ENCODE results near the gene CCM2L.
A peak's percentile ranks its signal among the peaks of the same experiment; 100 is the strongest.
"Not testable (repeated sequence)": the region's sequence is repeated elsewhere in the genome, so short reads cannot be mapped to it uniquely, and the experiment has no call there.

Gene CCM2L

DNA sequence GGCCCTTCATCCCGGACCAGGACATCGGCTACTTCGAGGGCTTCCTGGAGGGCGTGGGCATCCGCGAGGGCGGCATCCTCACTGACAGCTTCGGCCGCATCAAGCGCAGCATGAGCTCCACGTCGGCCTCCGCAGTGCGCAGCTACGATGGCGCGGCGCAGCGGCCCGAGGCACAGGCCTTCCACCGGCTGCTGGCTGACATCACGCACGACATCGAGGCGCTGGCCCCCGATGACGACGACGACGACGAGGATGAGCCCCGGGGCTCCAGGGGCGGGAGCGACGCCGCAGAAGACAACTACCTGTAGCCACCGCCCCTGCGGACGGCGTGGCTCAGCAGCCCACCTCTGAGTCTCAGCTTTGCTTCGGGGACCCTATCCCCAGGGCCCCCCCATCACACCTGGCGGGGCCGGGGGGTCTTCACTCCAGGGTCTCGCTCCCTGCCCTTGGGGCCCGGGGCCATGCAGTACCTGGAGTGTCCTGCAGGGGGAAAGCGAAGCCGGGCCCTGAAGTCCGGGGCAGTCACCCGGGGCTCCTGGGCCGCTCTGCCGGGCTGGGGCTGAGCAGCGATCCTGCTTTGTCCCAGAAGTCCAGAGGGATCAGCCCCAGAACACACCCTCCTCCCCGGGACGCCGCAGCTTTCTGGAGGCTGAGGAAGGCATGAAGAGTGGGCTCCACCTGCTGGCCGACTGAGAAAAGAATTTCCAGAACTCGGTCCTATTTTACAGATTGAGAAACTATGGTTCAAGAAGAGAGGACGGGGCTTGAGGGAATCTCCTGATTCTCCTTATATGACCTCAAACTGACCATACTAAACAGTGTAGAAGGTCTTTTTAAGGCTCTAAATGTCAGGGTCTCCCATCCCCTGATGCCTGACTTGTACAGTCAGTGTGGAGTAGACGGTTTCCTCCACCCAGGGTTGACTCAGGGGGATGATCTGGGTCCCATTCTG is 21.0 kb downstream of the CCM2L start:
- peak; percentile 48 for DNase-seq

DNA sequence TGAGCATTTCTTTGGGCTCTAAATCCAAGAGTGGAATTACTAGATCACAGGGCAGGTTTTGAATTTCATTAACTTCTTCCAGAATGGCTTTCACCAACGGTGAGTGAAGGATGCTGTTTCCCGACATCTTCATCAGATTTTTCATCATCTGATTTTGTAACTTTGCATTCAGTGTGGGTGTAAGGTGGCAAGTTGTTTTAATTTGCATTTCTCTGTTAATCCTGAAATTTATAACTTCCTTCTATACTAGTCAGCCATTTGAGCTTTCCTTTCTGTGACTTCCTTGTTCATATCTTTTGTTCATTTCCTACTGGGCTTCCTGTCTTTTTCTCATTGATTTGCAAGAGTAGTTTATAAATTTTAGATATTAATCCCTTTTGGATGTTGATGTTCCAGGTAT is 23.1 kb downstream of the CCM2L start:
- no peak for DNase-seq

DNA sequence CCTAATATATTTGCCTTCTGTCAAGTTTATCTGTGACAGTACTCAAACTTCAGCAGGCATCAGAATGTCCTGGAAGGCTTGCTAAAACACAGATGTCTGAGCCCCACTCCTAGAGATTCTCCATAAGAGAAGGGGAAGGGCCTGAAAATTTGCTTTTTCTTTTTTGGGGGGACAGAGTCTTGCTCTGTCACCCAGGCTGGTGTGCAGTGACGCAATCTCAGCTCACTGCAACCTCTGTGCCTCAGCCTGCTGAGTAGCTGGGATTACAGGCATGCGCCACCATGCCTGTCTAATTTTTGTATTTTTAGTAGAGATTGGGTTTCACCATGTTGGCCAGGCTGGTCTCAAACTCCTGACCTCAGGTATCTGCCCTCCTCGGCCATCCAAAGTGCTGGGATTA is 23.5 kb downstream of the CCM2L start:
- not testable (repeated sequence) for DNase-seq

DNA sequence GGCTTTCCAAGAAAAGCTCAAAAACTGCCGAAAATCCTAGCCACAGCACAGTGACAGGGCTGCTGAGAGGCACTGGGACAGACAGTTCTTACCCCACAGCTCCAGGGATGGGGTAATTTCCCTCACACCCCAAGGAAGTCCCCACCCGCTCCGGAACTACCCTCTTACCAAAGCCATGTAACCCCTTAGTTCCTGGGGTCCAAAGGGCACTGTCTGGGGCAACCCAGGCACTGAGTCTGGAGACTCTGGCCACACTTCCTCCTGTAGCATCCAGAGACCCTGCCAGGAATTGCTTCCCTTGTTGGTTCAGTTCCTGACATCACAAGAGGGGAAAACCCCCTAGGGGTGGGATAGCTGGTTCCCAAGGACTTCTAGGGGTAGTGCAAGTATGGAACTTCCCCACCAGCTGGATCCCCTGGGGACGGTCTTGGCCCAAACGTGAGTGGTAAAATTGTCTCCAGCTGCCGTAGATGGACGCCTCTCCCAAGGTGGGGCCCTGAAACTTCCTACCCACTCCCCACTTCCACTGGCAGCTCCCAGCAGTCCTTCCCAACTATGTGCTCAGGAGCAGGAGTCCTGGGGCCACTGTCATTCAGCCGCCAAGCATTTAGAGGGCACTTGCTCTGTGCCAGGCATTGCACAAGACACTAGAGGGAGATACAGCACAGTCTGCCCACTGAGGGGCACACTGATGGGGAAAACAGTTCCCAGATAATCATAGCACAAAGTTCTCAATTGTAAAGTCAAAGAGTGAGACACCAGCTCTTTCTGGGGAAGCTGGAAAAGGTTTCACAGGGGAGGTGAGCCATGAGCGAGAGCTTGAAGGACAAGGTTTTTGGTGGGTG is 24.6 kb downstream of the CCM2L start:
- DNase-seq, result no peak

DNA sequence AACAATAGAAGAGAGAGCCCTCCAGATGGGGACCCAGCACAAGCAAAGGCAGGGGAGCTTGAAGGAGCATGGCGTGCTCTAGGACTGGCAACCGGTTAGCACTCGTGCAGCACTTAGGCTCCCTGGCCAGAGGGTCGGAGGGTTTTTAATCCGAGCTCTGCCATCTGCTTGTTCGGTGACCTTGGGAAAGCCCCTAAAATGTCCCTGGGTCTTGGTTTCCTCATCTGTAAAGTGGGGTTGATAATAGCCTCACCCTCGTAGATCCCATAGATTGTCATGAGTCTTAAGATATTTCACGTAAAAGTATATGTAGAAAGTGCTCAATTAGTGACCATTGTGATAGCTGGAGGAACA is 25.2 kb downstream of the CCM2L start:
- no peak for DNase-seq

DNA sequence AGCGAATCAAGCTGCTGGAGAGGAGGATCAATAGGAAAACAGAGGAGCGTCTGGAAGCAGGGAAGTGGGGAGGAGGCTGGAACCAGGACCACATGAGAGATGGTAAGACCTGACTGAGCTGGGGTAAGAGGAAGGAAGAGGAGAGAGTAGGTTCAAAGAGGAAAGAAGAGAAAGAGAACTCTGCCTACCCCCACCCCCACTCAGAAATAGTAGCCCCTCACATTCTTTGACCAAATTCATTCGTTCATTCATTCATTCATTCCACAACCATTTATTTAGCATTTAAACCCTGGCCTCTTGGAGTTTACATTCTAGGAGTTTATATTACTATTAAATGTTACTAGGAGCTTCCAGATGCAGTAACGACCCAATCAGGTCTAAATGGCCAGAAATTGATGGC is 26.0 kb downstream of the CCM2L start:
- no peak for DNase-seq

DNA sequence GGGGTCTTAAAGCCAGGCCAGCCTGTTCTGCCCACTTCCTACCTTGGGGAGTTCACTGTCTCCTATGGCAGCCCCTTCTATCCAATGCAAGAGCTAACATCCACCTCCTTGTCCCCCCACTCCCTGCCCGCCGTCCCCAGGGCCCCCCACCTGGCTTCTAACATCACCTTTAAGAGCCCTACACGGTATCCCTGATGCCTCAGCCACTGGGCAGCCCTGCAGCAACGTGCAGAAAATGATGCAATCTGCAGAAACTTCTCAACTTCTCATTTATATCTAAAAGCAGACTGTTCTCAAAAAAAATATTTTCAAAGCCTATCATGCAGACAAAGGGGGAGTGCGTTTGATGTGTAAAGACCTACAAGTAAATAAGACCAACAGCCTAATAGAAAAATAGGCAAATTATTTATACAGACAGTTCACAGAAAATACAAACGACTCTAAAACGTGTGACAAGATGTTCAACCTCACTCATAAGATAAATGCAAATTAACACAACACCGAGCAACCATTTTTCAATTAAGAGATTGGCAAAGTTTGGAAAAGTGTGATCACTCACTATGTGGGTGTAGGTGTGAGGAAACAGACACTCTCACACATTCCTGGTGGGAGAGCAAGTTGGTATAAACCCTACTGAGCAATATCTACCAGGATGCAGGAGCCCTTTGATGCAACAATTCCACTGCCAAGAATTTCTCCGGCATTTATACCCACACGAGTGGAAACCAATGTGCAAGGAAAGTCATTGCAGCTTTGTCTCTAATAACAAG is 26.7 kb downstream of the CCM2L start:
- DNase-seq, result no peak

DNA sequence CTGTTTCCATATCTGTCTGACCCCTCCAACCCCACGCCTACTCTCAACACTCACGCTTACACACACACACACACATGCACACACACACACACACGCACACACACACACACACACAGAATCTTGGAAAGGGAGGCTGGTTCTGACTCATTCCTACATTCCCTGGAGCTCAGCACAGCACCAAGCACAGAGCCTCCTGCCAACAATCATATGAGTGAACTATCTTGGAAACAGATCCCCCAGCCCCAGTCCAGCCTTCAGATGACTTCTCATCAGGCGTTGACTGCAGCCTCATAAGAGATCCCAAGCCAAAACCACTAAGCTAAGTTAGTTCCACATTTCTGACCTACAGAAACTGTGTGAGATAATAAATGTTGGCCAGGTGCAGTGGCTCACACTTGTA is 27.7 kb downstream of the CCM2L start:
- DNase-seq, result no peak

DNA sequence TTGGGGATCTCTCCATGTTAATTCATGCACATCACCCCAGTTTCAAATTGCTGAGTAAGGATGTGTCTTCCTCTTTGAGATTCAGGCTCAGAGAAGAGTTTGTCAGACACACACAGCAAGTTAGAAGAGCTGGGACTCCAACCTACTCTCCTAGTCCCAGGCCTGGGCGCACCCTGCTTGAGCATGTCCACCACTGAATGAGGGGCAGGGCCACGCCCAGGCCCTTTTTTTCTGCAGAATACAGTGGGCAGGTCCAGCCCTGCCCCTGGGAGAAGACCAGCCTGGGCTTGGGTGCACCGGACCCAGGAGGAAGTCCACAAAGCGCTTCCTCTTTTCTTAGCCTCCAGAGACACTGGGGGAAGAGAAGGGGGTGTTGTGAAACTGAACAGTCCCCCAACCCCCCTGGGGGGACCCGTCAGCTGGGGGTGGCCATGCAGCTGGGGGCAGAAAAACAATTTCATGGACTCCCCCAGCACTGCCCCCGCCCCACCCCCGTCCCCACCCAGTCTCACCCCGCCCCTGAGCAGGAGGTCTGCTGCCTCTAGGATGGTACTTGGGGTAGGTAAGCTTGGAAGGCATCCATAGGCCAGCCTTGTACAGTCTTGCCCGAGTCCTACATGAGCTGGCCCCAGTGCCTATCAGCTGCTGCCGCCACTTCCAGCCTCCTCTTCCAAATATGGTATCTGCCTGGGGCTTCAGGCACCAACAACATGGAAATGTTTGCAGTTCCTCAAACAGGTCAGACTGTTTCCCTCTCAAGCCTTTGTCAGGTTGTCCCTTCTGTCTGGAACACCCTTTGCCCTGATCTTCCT is 30.1 kb downstream of the CCM2L start:
- no peak for DNase-seq

DNA sequence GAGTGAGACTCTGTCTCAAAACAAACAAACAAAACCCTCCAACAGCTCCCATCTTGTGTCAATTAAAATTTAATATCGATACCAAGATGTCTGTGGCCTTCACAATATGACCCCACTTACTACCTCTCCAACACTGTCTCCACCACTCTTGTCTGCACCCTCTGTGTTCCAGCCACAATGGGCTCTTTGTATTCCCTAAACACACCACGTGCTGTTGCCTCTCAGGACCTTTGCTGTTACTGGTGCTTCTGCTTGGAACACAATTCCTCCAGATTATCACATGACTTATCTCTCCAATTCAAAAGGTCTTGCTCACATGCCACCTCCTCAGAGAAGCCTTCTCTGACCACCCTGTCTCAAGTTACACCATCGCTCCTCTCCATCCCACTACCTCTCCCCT is 35.8 kb downstream of the CCM2L start:
- no peak for DNase-seq

DNA sequence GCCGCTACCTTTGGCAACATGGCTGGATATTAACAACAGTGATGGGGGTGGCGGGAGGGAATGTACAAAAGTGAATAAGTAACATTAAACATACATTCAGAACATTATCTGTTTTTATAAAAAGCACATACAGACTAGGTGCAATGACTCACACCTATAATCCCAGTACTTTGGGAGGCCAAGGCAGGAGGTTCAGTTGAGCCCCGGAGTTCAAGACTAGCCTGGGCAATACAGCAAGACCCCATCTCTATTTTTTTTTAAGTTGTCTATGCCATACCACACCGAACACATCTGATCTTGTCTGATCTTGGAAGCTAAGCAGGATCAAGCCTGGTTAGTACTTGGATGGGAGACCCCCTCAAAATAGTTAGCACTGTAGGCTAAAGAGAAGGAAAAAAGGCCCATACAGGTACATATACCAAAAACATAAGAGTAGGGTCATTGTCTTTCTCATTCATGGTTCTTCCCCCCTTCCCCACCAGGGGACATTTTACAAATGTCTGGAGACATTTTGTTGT is 40.1 kb downstream of the CCM2L start:
- DNase-seq, result no peak

DNA sequence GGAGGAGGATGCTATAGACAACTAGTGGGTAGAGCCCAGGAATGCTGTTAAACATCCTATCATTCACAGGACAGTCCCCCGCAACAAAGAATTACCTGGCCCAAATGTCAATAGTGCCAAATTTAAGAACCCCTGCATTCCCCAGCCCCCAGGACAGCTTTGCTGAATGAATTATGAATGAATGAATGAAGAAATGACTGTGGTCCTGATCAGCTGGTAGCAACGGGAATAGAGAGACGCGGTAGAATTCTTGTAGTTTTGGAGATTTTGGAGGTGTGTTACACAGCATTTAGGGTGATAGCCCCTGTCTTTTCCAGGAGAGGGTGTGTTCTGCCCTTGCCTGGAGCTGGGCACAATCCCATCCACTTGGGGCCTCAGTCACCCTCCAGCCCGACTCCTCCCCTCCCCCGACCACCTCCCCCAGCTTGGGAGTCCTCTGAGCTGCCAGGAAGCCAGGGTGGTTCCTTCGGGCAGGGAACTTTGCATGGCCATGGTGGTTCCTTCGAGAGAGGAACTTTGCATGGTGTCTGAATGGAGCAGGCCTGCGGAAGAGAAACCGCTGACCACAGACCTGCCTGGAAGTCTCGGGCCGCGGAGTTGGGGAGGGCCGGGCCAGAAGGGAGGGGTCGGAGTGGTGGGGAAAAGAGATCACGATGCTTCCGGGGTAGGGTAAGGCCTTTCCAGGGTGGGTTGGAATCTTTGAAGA is 40.8 kb downstream of the CCM2L start:
- DNase-seq, result no peak

DNA sequence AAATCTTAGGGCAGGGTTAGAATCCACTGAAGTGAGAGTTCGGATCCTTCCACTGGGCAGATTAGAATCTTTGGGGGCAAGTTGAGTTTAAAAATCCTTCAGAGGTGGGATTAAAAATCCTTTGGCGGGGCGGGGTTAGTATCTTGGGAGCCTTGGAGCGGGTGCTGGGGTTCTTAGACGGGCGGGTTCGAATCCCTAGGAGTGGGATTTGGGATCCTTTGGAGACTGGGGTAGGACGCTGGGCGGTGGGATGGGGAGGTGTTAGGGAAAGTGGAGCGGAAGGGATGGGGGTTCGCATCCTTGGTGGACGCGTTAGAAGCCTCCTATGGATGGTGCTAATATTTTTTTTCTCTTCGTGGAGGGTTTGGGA is 41.5 kb downstream of the CCM2L start:
- no peak for DNase-seq

DNA sequence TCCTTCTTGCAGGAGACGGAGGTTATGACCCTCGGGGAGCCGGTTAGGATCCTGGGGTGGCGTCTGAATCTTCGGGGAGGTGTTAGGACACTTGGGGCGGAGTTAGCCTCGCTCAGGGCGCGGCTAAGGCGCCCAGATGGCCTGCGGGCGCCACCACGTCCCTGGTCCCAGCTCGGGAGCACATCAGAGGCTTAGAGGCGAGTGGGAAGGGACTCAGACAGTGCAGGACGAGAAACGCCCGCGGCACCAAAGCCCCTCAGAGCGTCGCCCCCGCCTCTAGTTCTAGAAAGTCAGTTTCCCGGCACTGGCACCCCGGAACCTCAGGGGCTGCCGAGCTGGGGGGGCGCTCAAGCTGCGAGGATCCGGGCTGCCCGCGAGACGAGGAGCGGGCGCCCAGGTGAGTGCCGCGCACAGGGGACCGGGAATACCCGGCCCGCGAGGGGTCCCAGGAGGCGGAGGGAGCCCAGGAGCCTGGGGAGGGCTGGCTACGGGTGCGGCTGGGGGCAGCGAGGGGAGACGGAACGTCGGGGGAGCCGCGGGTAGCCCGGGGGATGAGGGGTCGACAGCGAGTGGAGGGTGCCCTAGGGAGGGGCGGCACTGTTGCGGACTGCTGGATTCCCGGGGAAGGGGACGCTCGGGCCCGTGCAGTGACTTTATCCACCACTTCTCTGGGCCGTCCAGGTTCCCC is 42.0 kb downstream of the CCM2L start, which contains the start of gene HCK:
Gene HCK (plus strand): TSS at position 153 of the 688 bp plus-strand sequence.
- DNase-seq, result no peak

DNA sequence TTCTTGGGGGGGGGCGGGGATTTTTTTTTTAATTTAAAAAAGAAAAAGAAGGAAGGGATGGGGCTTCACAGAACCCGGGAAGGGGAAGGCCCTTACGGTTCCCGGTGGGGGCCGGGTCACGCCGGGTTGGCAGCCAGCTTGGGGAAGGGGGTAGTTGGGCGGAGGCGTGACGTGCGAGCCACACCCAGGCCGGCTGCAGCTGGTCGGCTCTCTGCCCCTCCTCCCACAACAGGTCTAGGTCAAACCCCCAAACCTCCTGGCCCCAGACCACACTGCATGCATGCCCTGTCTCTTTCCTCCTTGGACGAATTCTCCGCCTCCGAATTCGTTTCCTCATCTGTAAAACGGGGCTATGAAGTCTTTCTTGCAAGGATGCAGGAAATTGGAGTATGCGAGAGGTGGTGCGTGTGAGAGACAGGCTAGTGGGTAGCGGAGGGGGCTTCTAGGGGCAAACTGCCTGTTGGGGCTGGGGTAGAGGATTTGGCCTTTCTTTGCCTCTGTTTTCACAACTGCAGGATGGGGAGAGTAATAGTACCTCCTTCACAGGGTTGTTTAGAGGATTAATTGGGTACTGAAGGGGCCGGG is 42.6 kb downstream of the CCM2L start:
- no peak for DNase-seq

DNA sequence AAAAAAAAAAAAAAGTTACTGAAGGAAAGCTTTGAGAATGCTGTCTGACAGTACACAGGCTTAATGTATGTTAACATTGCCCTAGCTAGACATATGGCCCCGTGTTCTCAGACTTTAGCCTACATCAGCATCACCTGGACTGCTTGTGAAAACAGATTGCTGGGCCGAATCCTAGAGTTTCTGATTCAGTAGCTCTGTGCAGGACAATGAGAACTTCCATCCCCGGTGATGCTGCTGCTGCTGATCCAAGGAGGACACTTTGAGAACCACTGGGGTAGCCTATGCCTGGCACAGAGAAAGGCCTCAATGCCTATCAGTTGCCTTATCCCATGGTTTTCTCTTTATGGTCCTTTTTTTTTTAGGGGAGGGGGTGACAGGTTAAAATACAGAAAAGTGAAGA is 43.4 kb downstream of the CCM2L start:
- DNase-seq, result no peak

DNA sequence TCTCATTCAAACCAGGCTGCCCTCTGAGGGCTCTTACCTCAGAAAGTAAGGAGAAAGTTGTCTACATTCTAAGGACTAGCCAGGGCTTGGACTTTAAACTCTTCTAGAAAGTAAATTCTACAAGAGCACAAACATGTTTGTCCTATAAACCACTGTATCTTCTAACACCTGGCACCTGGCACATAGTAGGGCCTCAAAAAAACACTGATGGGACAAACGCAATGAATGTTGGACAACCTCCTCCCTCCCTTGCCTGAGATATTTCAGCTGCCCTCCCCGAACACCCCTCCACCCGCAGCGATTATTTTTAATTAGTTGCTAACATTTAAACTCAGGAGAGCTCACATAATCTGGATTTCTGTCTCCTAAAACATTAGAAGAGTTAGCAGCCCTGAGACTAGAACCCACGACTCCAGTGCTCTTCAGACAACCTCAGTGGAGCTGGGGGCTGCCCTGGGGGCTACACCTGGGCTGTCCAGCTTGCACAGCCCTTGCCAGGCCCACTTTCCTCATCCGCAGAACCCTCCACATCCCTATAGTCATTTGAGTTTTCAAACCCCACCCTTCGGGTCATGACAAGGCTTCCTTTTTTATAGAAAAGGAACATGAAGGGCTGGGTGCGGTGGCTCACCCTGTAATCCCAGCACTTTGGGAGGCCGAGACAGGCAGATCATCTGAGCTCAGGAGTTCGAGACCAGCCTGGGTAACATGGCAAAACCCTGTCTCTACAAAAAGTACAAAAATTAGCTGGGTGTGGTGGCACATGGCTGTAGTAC is 46.7 kb downstream of the CCM2L start:
- DNase-seq, result no peak

DNA sequence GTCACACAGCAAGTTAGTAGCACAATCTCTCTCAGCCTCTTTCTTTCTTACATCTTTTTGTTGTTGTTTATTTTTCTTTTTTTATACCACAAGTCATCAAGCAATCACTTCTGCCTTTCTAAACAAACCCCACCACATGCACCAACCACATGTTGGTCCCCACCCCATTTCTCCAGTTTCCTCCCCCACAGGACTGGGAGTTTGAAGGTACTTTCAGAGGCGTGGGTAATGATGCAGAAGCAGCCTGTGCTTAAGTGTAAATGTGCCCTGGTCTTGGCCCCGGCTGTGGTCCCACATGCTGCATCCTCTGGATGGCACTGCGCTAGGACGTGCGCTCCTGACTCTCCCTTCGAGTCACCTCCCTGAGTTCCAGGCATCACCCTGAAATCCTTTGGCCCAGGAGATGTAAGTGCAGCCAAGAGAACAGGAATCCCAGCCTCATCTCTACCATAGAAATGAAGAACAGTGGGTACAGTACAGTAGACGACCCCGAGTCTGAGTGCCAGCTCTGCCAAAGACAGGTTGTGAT is 47.5 kb downstream of the CCM2L start:
- no peak for DNase-seq

DNA sequence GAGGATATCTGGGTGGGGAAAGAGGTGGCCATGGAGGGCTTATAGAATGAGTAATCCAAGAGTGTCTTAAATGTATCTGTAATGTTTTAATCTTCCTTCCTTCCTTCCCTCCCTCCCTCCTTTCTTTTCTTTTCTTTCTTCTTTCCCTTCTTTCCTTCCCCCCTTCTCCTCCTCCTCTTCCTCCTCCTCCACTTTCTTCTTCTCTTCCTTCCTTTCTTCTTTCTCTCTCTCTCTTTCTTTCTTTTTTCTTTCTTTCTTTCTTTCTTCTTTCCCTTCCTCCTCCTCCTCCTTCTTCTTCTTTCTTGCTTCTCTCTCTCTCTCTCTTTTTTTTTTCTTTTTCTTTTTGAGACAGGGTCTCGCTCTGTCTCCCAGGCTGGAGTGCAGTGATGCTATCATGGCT is 49.0 kb downstream of the CCM2L start:
- DNase-seq, result no peak
